ENCODE data around the gene AGO4. TPM values are rescaled to one million over a fixed set of nuclear protein-coding genes. Genes with fewer than 3 reads are reported as not detected.
"Not testable (repeated sequence)": the region's sequence is repeated elsewhere in the genome, so short reads cannot be mapped to it uniquely, and the experiment has no call there.

AGO4 gene
- 1 to 10 TPM; 5.9 to 8.1 TPM for total RNA-seq

DNA sequence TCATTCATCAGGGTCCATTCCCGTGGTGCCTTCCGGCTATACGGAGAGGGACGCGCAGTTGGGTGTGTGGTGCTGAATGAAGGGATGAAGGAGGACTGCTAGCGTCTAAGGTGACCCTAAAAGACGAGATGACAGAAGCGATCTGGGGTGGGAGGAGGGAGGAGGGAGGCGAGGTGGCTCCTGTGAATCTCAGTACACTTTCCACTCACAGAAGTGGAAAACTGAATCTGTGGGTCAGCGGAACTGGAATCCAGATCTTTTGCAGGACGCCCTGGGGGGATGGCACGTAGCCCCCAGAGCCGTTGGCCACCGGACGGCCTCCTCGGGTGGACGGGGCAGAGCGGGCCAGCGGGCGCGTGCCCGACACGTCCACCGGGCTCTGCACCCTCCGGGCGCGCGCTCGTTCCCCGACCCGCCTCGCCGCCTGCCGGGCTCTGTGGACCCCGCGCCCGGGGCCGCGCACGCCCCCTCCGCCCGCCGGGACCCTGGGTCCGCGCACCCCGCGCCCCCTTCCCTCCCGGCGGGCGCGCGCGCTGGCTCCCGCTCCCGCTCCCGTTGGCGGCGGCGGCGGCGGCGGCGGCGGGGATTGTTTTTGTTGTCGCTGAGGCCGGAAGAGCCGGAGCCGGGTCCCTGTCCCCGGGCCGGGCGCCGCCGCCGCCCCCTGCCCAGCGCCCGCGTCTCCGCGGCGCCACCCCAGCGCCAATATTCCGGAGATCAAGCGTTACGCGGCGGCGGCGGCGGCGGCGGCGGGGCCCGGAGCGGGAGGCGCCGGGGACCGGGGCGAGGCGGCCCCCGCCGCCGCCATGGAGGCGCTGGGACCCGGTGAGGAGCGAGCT, at the start of gene AGO4:
Gene AGO4, plus strand, starts transcription at position 403 of the 836 bp plus-strand sequence. Its CDS starts 401 bp downstream, at position 804.
- H3K9me3 Mint-ChIP-seq = no peaks in the 10 kb centered on the region
- H3K27ac Mint-ChIP-seq = peak within 1 kb of the TSS; percentile 78
- ATAC-seq (replicated peaks) = peak; percentile 51
- peaks cover 11% of the 10 kb centered on the region for H3K4me1 Mint-ChIP-seq
- no peaks in the 10 kb centered on the region for H3K27me3 Mint-ChIP-seq
- H3K4me3 Mint-ChIP-seq = peak within 1 kb of the TSS; percentile 83
- H3K36me3 Mint-ChIP-seq (ENCODE audit: low read depth) = no peaks in the 10 kb centered on the region

DNA sequence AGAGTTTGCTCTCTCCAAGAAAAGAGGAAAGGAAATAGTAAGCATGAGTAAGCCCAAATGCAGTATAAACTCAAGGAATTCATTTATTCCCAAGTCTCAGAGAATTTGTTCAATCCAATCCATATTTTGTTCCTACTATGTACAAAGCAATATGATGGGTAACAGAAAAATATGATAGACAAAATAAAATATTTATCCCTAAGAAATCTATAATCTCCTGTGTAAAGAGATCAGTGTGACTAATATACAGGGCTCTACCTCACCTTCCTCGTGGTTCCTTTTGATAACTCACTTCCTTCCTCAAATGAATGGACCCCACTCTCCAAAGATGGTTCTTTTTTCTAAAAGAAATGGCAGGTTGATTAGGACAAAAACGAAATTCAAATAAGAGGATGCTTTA, 45.7 kb upstream of the AGO4 start:
- Mint-ChIP-seq H3K27me3 (no peaks in the 10 kb centered on the region), H3K36me3 (ENCODE audit: low read depth) (peaks cover 76% of the 10 kb centered on the region), H3K9me3 (no peaks in the 10 kb centered on the region), H3K4me1 (peaks cover 12% of the 10 kb centered on the region), H3K4me3 (no peak overlapping the region), H3K27ac (no peak overlapping the region)
- ATAC-seq (replicated peaks) = no peak

DNA sequence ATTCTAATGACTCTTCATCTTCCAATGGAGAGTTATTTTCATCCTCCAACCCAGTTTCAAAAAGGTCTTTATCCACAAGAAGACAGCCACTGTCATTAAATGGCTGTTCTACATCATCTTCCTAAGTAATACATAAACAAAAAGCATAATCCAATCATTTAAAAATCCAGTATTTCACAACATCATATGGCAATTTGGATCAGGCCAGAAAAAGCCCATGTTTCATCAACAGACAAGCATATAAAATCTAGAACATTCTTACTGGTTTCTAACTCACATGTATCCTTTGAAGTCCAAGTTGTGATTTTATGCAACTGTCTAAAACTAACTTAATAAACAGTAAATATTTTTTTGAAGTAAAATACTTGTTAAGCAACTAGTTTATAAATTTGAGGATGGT, 44.6 kb upstream of the AGO4 start:
- no peak for ATAC-seq (replicated peaks)
- no peak overlapping the region for H3K27ac Mint-ChIP-seq
- no peaks in the 10 kb centered on the region for H3K27me3 Mint-ChIP-seq
- H3K4me1 Mint-ChIP-seq = peaks cover 12% of the 10 kb centered on the region
- H3K4me3 Mint-ChIP-seq = no peak overlapping the region
- H3K36me3 Mint-ChIP-seq (ENCODE audit: low read depth) = peaks cover 74% of the 10 kb centered on the region
- no peaks in the 10 kb centered on the region for H3K9me3 Mint-ChIP-seq

DNA sequence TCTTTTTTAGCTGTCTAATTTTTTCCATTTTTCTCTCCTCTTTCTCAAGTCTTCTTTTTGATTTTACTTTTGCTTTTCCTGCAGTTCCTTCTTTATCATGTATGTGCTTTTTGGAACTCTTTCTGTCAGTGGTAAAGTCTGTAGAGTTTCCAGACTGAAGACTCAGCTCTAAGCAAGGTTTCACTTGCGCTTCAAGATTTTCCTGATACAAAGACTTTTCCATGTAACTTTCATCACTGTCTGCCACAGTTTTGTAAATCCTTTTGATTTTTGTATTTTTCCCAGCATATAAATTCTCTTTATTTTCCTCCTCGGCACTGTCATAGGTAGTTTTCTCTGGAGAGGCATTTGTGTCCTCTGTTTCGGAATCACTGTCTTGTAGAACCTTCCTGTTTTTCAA, 43.5 kb upstream of the AGO4 start:
- no peaks in the 10 kb centered on the region for H3K9me3 Mint-ChIP-seq
- H3K36me3 Mint-ChIP-seq (ENCODE audit: low read depth) = peaks cover 65% of the 10 kb centered on the region
- peaks cover 12% of the 10 kb centered on the region for H3K4me1 Mint-ChIP-seq
- peak overlapping the region; percentile 19 for H3K4me3 Mint-ChIP-seq
- ATAC-seq (replicated peaks) = no peak
- H3K27me3 Mint-ChIP-seq = no peaks in the 10 kb centered on the region
- H3K27ac Mint-ChIP-seq = no peak overlapping the region

DNA sequence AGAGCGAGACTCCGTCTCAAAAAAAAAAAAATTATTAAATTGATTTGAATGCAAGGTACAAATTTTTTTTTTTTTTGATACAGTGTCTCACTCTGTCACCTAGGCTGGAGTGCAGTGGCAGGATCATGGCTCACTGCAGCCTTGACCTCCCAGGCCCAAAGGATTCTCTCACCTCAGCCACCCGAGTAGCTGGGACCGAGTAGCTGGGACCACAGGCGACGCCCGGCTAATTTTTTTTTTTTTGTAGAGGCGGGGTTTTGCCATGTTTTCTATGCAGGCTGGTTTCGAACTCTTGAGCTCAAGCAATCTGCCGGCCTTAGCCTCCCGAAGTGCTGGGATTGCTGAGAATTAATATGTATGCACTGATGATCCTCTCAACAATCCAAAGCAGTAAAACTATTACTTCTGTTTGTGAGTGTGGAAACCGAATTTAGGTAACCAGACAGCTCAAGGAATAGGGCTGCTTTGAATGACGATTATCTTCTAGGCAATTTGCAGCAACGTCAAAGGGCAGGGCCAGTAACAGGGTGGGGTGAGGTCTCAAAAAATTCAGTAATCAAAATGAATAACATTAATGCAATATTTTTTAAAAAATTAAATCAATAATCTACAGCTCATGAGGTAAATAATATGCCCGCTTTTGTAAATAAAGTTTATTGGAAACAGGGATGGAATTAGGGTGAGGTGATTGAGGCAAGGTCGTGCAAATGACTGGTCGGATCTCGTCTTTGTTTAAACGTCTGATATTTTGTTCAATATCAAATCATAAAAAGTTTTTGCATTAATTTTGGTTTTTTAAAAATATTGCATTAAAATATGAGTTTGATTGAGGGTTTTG, 39.2 kb upstream of the AGO4 start:
- Mint-ChIP-seq H3K4me1 (peaks cover 5% of the 10 kb centered on the region), H3K9me3 (no peaks in the 10 kb centered on the region), H3K27me3 (no peaks in the 10 kb centered on the region), H3K4me3 (peak overlapping the region; percentile 93), H3K36me3 (ENCODE audit: low read depth) (peaks cover 23% of the 10 kb centered on the region), H3K27ac (peak overlapping the region; percentile 80)
- ATAC-seq (replicated peaks) = no peak

DNA sequence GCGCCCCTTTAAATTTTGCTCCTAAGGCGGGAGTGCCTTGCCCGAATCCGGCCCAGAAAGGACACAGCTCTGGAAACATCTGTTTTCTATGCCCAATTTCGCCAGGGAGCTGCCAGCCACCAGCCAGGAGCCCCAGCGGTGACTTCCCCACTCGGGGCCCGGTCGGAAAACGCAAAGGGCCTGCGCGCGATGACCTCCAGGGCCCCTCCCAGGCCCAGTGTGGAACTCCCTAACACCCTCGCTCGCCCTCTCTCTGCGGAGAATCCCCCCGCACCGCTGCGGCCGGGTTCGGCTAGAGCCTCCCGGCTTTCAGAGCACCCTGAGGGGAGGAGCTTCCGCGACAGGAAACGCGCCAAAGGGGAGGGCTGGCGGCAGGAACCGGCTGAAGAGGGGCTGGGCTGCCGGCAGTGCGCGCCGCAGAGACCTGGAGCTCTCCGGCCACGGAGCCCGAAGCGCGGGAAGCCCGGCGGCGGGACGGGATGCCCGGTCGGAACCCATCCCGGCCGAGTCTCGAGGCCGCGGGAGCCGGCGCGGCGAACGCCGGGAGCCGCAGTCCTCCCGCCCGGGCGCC, 38.5 kb upstream of the AGO4 start:
- Mint-ChIP-seq H3K4me1 (peaks cover 3% of the 10 kb centered on the region), H3K9me3 (no peaks in the 10 kb centered on the region), H3K27me3 (no peaks in the 10 kb centered on the region), H3K4me3 (peak overlapping the region; percentile 93), H3K36me3 (ENCODE audit: low read depth) (peaks cover 16% of the 10 kb centered on the region), H3K27ac (peak overlapping the region; percentile 80)
- peak; percentile 90 for ATAC-seq (replicated peaks)

DNA sequence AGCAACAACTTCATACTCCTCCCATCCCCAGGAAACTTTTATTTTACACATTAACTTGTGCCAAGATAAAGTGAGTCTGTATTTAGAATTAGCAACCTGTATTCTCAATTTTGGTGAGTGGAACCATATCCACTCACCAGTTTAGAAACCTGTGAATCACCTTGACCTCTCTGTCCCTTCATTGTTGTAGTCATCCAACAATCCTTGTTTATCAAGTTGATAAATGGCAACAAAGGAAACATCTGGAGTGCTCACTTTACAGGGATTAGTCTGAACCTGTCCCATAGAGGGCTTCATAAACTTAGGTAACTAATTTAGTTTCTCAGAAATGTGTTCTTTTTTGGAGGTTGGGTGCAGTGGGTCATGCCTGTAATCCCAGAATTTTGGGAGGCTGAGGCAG, 34.1 kb upstream of the AGO4 start:
- no peak overlapping the region for H3K27ac Mint-ChIP-seq
- no peak overlapping the region for H3K4me3 Mint-ChIP-seq
- H3K9me3 Mint-ChIP-seq = no peaks in the 10 kb centered on the region
- no peaks in the 10 kb centered on the region for H3K27me3 Mint-ChIP-seq
- no peaks in the 10 kb centered on the region for H3K36me3 Mint-ChIP-seq (ENCODE audit: low read depth)
- H3K4me1 Mint-ChIP-seq = peaks cover 12% of the 10 kb centered on the region
- ATAC-seq (replicated peaks) = no peak

DNA sequence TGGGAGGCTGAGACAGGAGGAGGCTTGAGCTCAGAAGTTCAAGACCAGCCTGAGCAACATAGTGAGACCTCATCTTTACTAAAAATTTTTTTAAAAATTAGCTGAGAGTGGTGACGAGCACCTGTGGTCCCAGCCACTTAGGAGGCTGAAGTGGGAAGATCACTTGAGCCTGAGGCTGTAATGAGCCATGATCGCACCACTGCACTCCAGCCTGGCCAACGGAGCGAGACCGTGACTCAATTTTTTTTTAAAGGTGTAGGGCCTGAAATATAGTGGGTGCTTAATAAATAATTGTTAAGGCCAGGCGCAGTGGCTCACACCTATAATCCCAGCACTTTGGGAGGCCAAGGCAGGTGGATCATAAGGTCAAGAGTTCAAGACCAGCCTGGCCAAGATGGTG, 31.6 kb upstream of the AGO4 start:
- H3K4me1 Mint-ChIP-seq = peaks cover 15% of the 10 kb centered on the region
- not testable (repeated sequence) for H3K9me3 Mint-ChIP-seq

DNA sequence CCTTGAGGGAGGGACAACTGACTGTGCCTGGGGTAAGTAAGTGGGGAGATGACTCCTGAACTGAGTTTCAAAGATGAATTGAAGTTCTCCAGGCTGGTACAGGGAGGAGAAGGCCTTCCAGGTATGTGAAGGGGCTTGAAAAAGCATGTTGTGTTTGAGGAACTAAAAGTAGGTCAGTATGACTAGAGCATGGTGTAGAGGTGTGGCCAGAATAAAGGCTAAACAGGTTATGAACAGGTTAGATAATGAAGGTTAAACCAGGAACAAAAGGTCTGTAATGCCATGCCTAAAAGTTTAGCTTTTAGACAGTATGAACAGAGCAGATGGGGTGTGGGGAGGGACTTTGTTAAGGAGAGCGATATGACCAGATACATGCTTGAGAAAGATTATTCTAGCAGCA, 30.7 kb upstream of the AGO4 start:
- H3K27ac Mint-ChIP-seq = peak overlapping the region; percentile 16
- no peaks in the 10 kb centered on the region for H3K9me3 Mint-ChIP-seq
- peaks cover 15% of the 10 kb centered on the region for H3K4me1 Mint-ChIP-seq
- H3K36me3 Mint-ChIP-seq (ENCODE audit: low read depth) = no peaks in the 10 kb centered on the region
- no peak overlapping the region for H3K4me3 Mint-ChIP-seq
- no peak for ATAC-seq (replicated peaks)
- no peaks in the 10 kb centered on the region for H3K27me3 Mint-ChIP-seq

More for the DNA sequence above, 31.6 kb upstream of the AGO4 start:
- not testable (repeated sequence) for H3K27me3 Mint-ChIP-seq; H3K27ac Mint-ChIP-seq; H3K36me3 Mint-ChIP-seq (ENCODE audit: low read depth); ATAC-seq (replicated peaks); H3K4me3 Mint-ChIP-seq

DNA sequence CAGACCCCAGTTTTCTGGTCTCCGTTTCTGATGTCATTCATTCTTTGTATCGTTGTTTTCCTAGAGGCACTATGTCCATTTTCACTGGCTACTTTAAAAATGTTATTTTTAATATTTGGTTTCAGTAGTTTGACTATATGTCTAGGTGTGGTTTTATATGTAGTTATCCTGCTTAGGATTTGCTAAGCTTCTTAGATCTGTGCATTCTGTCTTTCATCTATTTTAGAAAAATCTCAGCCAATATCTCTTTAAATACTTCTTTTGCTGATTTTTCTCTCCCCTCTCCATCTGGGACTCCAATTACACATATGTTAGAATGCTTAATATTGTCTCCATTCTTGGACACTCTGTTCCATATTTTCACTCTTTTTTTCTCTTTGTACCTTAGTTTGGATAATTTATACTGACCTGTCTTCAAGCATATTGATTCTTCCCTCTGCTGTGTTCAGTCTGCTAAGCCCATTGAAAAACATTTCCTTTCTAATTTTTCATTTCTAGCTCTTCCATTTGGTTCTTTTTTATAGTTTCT, 24.7 kb upstream of the AGO4 start:
- Mint-ChIP-seq H3K36me3 (ENCODE audit: low read depth) (no peaks in the 10 kb centered on the region), H3K4me1 (peaks cover 7% of the 10 kb centered on the region), H3K27me3 (no peaks in the 10 kb centered on the region), H3K27ac (no peak overlapping the region), H3K9me3 (no peaks in the 10 kb centered on the region), H3K4me3 (no peak overlapping the region)
- ATAC-seq (replicated peaks) = no peak

DNA sequence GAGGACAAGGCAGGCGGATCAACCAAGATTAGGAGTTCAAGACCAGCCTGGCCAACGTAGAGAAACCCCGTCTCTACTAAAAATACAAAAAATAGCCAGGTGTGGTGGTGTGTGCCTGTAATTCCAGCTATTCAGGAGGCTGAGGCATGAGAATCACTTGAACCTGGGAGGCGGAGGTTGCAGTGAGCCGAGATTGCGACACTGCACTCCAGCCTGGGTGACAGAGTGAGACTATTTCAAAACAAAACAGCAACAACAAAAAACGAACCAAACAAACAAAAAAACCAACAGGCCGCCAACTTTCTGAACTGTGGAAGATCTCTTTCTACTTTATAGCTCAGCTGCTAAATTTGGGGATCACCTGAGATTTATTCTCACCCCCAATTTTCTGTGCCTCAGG, 23.5 kb upstream of the AGO4 start:
- H3K9me3 Mint-ChIP-seq; H3K4me3 Mint-ChIP-seq; H3K27me3 Mint-ChIP-seq; ATAC-seq (replicated peaks); H3K27ac Mint-ChIP-seq; H3K36me3 Mint-ChIP-seq (ENCODE audit: low read depth); H3K4me1 Mint-ChIP-seq: not testable (repeated sequence)

DNA sequence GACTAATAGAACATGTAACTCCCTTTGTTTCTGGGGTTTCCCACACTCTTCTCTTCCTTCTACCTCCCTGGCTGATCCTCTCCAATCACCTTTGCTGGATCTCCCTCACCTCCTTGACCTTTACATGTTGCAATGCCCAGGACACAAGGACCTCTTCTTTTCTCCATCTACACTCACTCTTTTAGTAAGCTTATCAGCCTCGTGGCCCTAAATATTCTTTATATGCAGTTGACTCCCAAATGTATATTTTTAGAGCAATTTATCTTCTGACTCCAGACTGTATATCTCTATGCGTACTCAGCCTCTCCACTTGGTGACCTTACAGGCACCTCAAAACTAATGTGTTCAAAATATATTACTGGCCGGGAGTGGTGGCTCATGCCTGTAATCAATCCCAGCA, 19.7 kb upstream of the AGO4 start:
- no peak for ATAC-seq (replicated peaks)
- no peak overlapping the region for H3K4me3 Mint-ChIP-seq
- H3K36me3 Mint-ChIP-seq (ENCODE audit: low read depth) = no peaks in the 10 kb centered on the region
- H3K4me1 Mint-ChIP-seq = no peaks in the 10 kb centered on the region
- H3K27ac Mint-ChIP-seq = no peak overlapping the region
- H3K27me3 Mint-ChIP-seq = no peaks in the 10 kb centered on the region
- no peaks in the 10 kb centered on the region for H3K9me3 Mint-ChIP-seq

DNA sequence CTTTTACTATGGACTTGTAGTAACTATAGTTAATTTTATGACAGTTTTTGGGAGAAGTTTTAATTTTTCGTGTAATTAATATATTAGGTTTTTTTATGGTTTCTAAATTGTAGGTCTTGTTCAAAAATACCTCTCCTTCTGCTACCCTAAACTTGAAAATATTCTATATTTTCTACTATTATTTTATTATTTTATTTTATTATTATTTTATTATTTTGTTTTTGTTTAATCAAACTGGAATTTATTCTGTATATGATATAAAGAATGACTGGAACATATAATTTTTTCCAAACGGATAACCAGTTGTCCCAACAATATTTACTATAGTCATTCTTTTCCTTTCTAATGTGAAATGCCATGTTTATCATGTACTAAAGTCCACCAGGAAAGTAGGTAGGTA, 17.1 kb upstream of the AGO4 start:
- no peak for ATAC-seq (replicated peaks)
- no peak overlapping the region for H3K4me3 Mint-ChIP-seq

DNA sequence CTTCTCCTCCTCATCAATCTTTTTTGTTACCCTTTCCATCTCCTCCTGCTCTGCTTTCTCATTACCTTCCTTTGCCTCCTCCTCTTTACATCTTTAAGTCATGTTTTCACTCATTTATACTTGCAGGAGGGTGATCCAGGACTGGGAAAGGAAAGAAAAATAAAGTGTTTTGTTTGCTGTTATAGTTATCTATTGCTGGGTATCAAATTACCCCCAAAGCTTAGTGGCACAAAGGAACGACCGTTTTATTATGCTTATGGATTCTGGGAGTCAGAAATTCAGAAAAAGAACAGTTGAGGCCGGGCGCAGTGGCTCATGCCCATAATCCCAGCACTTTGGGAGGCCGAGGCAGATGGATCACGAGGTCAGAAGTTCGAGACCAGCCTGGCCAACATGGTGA, 12.5 kb upstream of the AGO4 start:
- Mint-ChIP-seq H3K27me3 (no peaks in the 10 kb centered on the region), H3K27ac (no peak overlapping the region), H3K36me3 (ENCODE audit: low read depth) (no peaks in the 10 kb centered on the region), H3K4me3 (no peak overlapping the region), H3K4me1 (no peaks in the 10 kb centered on the region), H3K9me3 (no peaks in the 10 kb centered on the region)
- ATAC-seq (replicated peaks) = no peak

More for the DNA sequence above, 17.1 kb upstream of the AGO4 start:
- no peaks in the 10 kb centered on the region for H3K36me3 Mint-ChIP-seq (ENCODE audit: low read depth)
- no peaks in the 10 kb centered on the region for H3K9me3 Mint-ChIP-seq
- no peaks in the 10 kb centered on the region for H3K27me3 Mint-ChIP-seq
- no peak overlapping the region for H3K27ac Mint-ChIP-seq
- no peaks in the 10 kb centered on the region for H3K4me1 Mint-ChIP-seq

Data from activated T-helper 17 cell treated with anti-CD3 and anti-CD28 coated beads, Interleukin-2, amount 50 U/mL, for 72 hours (primary cell).